AG09309 (cell line): ENCODE measurements around the gene HOXB4.
A peak's percentile ranks its signal among the peaks of the same experiment; 100 is the strongest.

Experiments
- DNase-seq: peaks from one replicate; pipeline ENCODE4 v3.0.0-alpha.2; 2010; ENCODE audit warnings: low read depth
- H3K4me3 ChIP-seq: 2 replicates; pipeline ENCODE4 v1.5.1; 2011; ENCODE audit warnings: mild to moderate bottlenecking, low read depth, low read length, moderate library complexity; ENCODE audit not compliant: control insufficient read depth
- TF ChIP-seq, protein P1 (sequence below): IDR thresholded peaks from 2 replicates; pipeline ENCODE4 v1.5.1; 2011; ENCODE audit warnings: mild to moderate bottlenecking, low read depth, low read length, inconsistent platforms; ENCODE audit not compliant: insufficient read depth, control insufficient read depth; ENCODE audit errors: missing control alignments

HOXB4 gene

DNA sequence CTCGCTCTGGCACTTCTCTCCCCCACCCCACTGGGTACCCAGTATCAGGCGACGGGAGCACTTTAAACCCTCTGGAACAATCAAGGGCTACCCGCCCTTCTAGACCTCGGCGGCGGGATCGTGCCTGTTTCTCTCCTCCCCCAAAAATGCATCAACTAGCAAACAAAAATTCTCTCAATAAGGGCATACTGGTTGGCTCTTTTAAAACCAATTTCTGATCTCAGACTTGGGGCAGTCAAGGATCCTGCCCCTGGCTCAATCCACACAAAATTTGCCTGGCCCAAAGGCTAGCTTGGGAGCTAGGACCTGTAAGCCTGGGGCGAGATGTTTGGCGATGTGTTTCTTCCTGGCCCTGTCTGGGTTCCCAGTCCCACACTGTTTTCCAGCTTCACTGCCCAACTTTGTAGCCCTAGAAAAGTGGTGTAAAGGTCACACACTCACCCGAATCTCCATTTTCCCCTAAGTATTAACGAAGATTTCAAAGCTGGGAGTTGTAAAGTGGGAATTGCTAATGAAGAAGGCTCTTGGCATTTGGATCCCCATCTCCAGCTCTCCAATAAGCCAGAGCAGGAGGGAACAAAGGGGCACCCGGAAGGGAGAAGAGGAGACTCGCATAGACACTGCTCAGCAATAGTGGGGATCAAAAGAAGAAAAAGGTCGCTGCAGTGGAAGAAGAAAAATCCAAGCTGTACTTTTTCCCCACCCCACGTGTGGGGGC, 18.9 kb downstream of the HOXB4 start:
- H3K4me3 ChIP-seq: no peak overlapping the region
- TF ChIP-seq, protein P1, sequence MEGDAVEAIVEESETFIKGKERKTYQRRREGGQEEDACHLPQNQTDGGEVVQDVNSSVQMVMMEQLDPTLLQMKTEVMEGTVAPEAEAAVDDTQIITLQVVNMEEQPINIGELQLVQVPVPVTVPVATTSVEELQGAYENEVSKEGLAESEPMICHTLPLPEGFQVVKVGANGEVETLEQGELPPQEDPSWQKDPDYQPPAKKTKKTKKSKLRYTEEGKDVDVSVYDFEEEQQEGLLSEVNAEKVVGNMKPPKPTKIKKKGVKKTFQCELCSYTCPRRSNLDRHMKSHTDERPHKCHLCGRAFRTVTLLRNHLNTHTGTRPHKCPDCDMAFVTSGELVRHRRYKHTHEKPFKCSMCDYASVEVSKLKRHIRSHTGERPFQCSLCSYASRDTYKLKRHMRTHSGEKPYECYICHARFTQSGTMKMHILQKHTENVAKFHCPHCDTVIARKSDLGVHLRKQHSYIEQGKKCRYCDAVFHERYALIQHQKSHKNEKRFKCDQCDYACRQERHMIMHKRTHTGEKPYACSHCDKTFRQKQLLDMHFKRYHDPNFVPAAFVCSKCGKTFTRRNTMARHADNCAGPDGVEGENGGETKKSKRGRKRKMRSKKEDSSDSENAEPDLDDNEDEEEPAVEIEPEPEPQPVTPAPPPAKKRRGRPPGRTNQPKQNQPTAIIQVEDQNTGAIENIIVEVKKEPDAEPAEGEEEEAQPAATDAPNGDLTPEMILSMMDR: no peak
- DNase-seq: no peak

DNA sequence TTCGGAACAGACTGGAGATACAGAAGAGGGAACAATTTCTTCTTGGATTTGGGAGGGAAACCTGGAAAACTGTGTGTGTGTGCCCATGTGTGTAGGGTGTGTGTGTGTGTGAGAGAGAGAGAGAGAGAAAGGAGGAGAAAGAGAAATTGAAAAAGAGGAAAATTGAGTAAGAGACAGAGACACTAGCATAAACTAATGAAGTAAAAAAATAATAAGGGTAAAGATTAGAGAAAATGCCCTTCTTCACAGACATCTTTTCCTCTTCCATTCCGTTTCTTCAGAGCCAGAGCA, 19.4 kb downstream of the HOXB4 start:
- no peak for DNase-seq
- TF ChIP-seq, protein P1: no peak
- H3K4me3 ChIP-seq: no peak overlapping the region

DNA sequence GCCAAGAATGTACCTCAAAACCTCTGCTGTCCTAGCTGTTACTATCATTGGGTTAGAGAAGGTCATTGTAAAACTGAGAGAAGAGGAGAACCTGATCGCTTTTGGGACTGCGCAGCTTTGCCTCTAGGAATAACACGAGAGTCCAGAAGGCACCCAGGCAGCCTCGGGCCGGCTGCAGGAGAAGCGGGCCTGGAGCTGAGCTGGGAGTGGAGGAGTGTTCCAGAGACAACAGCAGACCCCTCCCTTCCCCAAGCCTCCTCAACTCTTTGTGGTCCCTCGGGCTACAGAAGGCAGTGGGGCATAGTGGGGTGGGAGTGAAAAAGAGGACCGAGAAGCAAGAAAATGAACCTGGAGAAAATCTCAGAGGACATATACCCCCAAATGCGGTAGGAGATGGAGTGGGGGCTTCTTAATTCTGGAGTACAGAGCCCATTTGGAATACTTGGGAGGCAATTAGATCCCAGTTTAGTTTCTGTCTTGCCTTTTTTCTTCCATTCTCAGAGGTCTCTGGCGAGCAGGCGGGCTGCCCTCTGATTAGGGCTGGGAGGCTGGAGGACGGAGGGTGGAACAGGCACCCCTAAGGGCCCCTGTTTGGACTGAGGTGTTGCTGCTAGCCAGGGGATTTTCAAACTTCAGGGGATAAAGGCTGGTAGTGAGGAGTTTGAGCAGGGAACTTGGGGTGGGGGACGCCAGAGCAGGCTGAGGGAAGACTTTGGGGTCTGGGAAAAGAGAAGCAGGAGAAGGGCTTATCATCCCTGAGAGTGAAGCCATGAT, 19.9 kb downstream of the HOXB4 start:
- H3K4me3 ChIP-seq: no peak overlapping the region
- TF ChIP-seq, protein P1: no peak
- DNase-seq: no peak

DNA sequence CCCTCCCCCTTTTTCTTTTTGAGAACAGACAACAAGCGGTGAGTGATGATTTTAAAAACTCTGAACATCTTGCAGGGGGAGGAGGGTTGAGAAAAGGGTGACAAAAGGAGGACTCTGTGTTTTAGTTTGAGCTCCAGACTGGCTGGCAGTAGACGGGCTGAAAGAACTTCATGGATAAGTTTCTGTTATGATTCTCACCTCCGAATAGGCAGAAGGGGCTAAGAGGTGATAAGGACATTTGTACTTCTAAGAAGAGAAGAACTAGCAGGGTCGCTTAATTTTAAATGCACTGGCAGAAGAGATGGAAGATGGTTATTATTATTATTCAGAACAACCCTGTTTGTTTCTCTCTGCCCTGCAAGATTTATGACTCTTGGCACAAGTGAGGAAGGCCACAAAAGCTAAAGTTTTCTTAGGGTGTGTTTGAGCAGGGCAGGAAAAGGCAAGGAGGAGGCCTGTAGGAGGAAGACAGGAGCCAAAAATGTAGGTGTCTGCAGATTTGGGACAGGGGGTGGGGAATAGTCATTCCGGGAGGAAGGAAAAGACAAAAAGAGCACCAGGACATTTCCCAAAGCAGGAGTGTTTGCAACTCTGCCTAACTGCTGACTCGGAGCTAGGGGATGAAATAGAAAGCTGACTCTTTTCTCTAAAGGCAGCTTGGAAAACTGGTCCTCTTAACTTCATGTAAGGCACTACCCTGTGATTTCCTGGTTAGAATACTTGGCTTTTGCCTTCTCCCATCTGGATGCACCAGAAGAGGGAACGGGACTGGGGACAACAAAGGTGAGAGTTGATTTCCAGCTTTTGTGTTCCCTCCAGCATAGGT, 21.4 kb downstream of the HOXB4 start:
- TF ChIP-seq, protein P1: no peak
- no peak for DNase-seq
- no peak overlapping the region for H3K4me3 ChIP-seq

DNA sequence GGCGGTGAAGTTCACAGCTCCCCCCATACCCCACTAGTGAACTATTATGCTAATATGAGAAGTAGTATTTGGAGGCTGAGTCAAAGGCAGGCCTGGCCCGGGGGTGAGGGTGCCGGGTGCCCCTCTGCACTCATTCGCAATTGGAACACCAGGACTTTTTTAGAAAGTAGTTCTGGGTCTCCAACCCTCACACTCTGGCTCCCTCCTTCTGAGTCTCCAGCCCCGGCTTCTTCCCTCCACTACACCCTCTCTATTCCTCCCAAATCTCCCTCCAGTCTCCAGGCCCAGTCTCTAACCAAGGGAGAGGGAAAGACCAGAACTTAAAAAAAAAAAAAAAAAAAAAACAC, 21.9 kb downstream of the HOXB4 start:
- TF ChIP-seq, protein P1: no peak
- DNase-seq: no peak
- no peak overlapping the region for H3K4me3 ChIP-seq

DNA sequence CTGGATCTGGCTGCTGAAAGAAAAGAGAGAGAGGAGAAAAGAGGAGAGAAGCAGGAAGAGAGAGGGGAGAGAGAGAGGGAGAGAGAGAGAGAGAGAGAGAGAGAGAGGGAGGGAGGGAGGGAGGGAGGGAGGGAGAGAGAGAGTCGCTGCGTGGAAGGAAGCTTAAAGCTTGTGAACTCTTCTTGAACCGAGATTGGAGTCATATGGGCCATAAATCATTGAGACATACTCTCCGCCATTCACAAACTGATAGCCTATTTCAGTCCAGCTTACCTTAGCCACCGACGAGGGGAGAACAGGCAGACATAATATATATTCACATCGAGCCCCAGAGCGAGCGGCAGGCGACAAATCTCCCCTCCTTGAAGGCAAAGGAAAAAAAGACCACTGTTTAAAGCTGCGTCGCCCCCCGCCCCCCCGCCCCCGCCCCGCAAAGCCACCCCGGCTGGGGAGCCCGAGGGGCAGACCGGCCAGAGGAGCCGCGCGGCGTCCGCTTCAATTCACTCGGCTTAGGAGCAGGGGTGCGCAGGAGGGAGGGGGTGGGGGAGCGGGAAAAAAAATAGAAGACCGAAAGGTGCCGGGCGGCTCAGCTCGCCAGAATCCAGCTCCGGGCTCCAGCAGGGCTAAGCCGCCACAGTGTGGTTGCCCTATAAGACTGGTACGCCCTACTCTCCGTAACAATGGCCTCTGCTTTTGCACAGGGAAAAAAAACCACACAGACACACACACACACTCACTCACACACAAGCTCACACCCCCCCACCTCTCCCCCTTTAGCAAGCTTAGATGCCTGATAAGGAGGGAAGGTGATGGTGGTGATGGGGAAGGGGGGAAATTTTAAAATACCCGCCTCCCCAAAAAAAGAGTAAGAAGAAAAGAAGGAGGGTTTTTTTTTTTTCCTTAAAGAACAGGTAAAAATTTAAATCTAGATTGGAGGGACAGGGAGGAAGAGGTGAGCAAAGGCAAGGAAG, 22.6 kb downstream of the HOXB4 start:
- H3K4me3 ChIP-seq: no peak overlapping the region
- TF ChIP-seq, protein P1: no peak
- DNase-seq: peak; percentile 59
